ENCODE results near the gene GPN1. TPM values are rescaled to one million over a fixed set of nuclear protein-coding genes. Genes with fewer than 3 reads are reported as not detected.
"Not testable (repeated sequence)": the region's sequence is repeated elsewhere in the genome, so short reads cannot be mapped to it uniquely, and the experiment has no call there.

The GPN1 gene
- polyA plus RNA-seq, 4 donors = 49.7 to 68.5 (median 58.1) TPM

DNA sequence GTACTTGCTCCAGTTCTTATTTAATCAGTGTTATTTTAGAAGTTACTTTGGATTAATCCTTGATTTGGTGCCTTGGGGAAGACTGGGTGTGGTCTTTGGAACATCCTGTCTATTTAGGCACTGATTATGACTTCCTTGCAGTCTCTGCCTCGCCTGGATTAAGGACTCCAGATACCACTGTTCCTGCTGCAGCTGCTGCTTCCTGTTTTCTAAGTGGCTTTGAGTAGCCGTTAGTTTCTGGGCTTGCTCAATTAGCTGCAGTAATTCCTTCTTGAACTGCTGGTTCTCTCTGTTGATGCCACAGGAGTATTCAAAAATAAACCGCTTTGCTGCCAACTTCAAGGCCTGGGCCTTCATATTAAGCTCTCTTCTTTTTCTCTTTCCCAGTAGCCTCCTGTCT is 1.9 kb upstream of the GPN1 start:
- not testable (repeated sequence) for DNase-seq (ENCODE audit: low read depth in 4 of 4, low spot score in 3 of 4)

- DNase-seq (ENCODE audit: low read depth in 4 of 4, low spot score in 3 of 4) = no peak
These were observed 685 bp upstream of the GPN1 start for GRCh38 chr2:27627963-27628766.

- not testable (repeated sequence) for DNase-seq (ENCODE audit: low read depth in 4 of 4, low spot score in 3 of 4)
These were observed 1.4 kb downstream of the GPN1 start for GRCh38 chr2:27630257-27630656.

DNA sequence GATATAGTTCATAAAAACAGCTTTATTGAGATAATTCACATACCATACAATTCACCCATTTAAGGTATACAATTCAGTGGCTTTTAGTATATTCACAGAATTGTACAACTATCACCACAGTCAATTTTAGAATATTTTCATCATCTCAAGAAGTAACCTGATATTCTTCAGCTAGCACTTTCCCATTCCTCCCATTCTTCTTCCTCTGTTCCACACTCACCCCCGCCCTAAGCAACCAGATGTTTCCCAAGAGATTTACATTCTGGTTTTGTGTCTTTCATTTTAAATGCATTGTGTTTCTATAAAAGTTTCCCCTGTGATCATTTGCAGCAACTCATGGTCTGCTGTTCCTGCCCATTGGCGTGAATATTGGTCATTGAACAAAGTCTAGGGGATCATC is 5.4 kb downstream of the GPN1 start:
- DNase-seq (ENCODE audit: low read depth in 4 of 4, low spot score in 3 of 4) = no peak

DNA sequence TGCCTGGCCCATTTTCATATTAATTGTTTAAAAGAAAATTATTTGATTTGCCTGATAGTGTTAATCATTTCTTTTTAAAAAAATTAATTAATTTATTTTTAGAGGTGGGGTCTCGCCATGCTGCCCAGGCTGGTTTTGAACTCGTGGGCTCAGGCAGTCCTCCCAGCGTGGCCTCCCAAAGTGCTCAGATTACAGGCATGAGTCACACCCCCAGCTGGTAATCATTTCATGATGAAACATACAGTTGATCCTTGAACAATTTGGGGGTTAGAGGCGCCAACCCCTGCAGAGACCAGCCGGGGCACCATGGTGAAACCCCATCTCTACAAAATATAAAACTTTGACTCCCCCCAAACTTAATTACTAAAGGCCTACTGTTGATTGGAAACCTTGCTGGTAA is 7.9 kb downstream of the GPN1 start:
- DNase-seq (ENCODE audit: low read depth in 4 of 4, low spot score in 3 of 4) = no peak

- DNase-seq (ENCODE audit: low read depth in 4 of 4, low spot score in 3 of 4) = no peak
These were observed 9.3 kb downstream of the GPN1 start for GRCh38 chr2:27638037-27638637.

DNA sequence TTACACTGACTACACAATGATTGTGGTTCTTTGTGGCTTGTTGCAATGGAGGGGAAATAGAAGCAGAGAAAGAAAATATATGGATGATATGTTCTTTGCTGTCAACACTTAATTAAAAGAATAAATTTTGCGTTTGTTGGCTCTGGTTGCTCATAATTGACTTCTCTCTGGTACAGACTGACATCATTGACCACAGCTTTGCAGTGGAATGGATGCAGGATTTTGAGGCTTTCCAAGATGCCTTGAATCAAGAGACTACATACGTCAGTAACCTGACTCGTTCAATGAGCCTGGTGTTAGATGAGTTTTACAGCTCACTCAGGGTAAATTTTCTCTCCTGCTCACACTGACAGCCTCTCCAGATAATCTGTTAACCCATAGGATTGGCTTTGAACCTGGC is 9.9 kb downstream of the GPN1 start:
- DNase-seq (ENCODE audit: low read depth in 4 of 4, low spot score in 3 of 4) = no peak

- no peak for DNase-seq (ENCODE audit: low read depth in 4 of 4, low spot score in 3 of 4)
These were observed 11.9 kb downstream of the GPN1 start for GRCh38 chr2:27640722-27641245.

DNA sequence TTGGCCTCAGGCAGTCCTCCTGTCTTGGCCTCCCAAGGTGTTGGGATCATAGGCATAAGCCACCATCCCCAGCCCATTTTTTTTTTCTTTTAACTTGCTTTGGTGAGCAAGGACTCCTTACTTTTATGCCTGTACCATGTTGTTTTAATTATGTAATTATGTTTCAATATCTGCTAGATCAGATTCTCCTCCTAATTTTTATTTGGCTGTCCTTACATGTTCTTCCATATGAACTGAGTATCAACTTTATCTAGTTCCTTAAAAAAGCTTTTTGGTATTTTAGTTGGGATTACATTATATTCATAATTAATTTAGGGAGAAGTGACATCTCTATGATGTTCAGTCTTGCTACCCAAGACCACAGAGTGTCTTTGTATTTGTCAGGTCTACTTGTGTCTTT is 16.3 kb downstream of the GPN1 start:
- DNase-seq (ENCODE audit: low read depth in 4 of 4, low spot score in 3 of 4) = no peak

DNA sequence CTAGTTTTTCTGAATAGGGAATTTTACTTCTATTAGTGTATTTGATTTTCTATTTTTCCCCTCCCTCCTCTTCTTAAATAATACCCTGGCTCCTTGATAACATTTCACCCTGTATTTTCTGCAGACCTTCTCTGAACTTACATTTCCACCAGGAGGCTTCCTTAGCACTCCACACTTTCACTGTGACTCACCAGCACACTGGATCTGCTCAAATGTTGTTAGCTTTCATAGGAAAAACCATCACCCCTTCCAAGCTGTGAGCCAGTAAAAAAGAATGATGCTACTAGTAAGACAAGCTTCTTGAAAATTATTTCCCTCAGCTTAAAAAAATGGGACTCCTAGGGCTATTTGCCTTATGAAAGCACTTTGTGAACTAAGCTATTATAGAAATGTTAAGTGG is 18.4 kb downstream of the GPN1 start:
- no peak for DNase-seq (ENCODE audit: low read depth in 4 of 4, low spot score in 3 of 4)

- DNase-seq (ENCODE audit: low read depth in 4 of 4, low spot score in 3 of 4) = no peak
These were observed 18.9 kb downstream of the GPN1 start for GRCh38 chr2:27647737-27648136.

GRCh38 chr2:27651056-27651455 is 22.2 kb downstream of the GPN1 start:
- no peak for DNase-seq (ENCODE audit: low read depth in 4 of 4, low spot score in 3 of 4)

DNA sequence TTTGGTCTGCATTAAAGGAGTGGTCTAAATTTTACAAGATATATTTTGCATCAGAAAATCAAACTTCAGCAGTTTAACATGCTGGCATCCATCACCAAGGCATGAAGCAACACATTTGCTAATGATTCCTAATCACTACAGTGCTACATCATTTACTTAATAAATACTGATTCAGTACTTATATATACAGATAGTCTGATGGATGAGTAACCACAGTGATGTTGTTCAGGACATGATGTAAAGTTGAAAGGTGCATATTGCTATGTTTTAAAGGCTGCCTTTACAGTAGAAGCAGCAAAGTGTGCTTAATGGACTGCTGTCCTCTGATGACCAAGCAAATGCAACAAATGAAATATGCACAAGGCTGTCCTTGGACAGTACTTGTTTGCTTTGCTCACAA is 23.5 kb downstream of the GPN1 start:
- DNase-seq (ENCODE audit: low read depth in 4 of 4, low spot score in 3 of 4) = no peak

DNA sequence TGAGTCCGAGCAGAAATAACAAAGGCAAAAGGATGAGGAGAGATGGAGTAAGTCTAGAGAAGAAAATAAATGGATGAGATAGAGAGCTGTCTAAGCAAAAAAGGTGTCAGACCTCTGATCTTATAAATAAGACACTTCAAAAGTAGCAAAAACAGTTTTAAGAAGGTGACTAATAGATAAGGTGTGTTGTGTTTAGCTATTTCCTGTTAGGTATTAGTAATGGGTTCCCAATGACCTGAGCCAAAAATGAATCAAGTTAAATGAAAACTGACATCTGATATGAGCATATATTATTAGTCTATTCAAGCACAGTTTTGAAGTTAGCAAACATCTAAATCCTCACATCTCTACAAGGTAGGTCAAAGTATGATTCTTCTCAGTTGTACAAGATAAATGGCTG is 23.9 kb downstream of the GPN1 start:
- no peak for DNase-seq (ENCODE audit: low read depth in 4 of 4, low spot score in 3 of 4)

- DNase-seq (ENCODE audit: low read depth in 4 of 4, low spot score in 3 of 4) = no peak
These were observed 24.5 kb downstream of the GPN1 start for GRCh38 chr2:27653397-27653796.

- DNase-seq (ENCODE audit: low read depth in 4 of 4, low spot score in 3 of 4) = no peak
These were observed 26.5 kb downstream of the GPN1 start for GRCh38 chr2:27655155-27655951.

- DNase-seq (ENCODE audit: low read depth in 4 of 4, low spot score in 3 of 4) = no peak
These were observed 32.5 kb downstream of the GPN1 start for GRCh38 chr2:27661371-27661770.

DNA sequence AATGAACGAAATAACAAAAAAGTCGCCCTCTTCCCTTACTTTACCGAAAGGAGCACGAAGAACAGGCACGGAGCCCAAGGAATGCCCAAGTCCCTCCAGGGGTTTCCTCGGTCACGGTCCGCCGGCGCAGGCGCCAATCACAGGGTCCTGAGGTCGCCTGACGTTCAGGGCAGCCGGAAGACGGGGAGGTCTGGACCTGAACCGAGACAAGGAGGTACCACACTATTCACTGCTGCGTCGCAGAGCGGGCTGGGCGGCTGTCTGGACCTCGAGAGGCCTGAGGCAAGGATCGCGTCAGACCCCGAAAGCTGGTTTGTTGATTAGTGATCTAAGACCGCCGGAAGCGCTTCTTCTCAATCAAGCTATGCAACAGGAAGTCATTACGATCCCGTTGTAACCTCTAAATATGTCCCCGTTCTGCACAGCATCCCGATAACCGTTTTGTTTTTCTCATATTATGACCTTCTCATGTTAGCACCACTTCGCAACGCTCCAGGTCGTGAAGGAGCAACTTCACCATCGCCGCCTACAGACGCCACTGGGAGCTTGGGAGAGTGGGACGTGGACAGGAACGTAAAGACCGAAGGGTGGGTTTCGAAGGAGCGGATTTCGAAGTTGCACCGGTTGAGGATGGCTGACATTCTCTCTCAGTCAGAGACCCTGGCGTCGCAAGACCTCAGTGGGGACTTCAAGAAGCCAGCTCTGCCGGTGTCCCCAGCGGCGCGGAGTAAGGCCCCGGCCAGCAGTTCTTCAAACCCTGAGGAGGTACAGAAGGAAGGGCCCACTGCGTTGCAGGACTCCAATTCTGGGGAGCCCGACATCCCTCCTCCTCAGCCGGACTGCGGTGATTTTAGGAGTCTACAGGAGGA is 34.7 kb downstream of the GPN1 start, which contains the start of the genes SLC4A1AP and SUPT7L:
Gene SLC4A1AP (plus strand): TSS at position 605 of the 869 bp plus-strand sequence. CDS start 26 bp downstream, at position 631.
Gene SUPT7L (minus strand): TSS at position 330 of the 869 bp plus-strand sequence. CDS start 1,422 bp downstream, outside the sequence.
- DNase-seq (ENCODE audit: low read depth in 4 of 4, low spot score in 3 of 4) = peak; percentile 69 to 86 (median 74)

- no peak for DNase-seq (ENCODE audit: low read depth in 4 of 4, low spot score in 3 of 4)
These were observed 35.3 kb downstream of the GPN1 start for GRCh38 chr2:27664154-27664574.

All from left renal pelvis (tissue), 4 donors.